Kidney (tissue), 22 donors: ENCODE data around the gene ZNF37A. TPM values are rescaled to one million over a fixed set of nuclear protein-coding genes. Genes with fewer than 3 reads are reported as not detected.

Source experiments
- DNase-seq, 5 donors: peaks; one replicate each; pipeline ENCODE4 v3.0.0-alpha.2; 2013 to 2020
- FAIRE-seq: peaks from 2 replicates; lab custom pipeline; 2012; peaks lifted over from hg19 to GRCh38; lab: Jason Lieb, UNC
- H3K27ac ChIP-seq, 2 donors: one replicate each; pipeline ENCODE4 v1.7.0; 2013; ENCODE audit warnings: low read depth in 2 of 2, low read length in 2 of 2, inconsistent platforms in 1 of 2
- H3K27me3 ChIP-seq: one replicate; pipeline ENCODE4 v1.7.1; 2013; ENCODE audit warnings: low read length, inconsistent platforms; ENCODE audit not compliant: control insufficient read depth, insufficient read depth
- H3K36me3 ChIP-seq, 3 donors: one replicate each; pipeline versions ENCODE4 v1.7.0 to v1.7.1; 2013; ENCODE audit warnings: low read length in 3 of 3, control low read depth in 1 of 3, inconsistent platforms in 1 of 3; ENCODE audit not compliant: insufficient read depth in 3 of 3, control insufficient read depth in 2 of 3
- H3K4me1 ChIP-seq, 3 donors: one replicate each; pipeline versions ENCODE4 v1.7.0 to v1.7.1; 2013; ENCODE audit warnings: low read length in 3 of 3, inconsistent platforms in 1 of 3, low read depth in 1 of 3; ENCODE audit not compliant: control insufficient read depth in 2 of 3, insufficient read depth in 2 of 3
- H3K4me3 ChIP-seq, 3 donors: one replicate each; pipeline versions ENCODE4 v1.7.0 to v1.8.1; 2013; ENCODE audit warnings: low read length in 3 of 3, control low read depth in 1 of 3, inconsistent platforms in 1 of 3
- H3K9ac ChIP-seq, 3 donors: one replicate each; pipeline versions ENCODE4 v1.7.0 to v1.7.1; 2013; ENCODE audit warnings: low read length in 3 of 3, control low read depth in 1 of 3, inconsistent platforms in 1 of 3
- H3K9me3 ChIP-seq, 3 donors: one replicate each; pipeline versions ENCODE4 v1.7.0 to v1.7.1; 2013; ENCODE audit warnings: low read length in 3 of 3, control low read depth in 1 of 3, inconsistent platforms in 1 of 3; ENCODE audit not compliant: control insufficient read depth in 2 of 3, insufficient read depth in 1 of 3
- intact Hi-C: fragments of 100-400 bp; cut with DNase I; formaldehyde crosslinking; loops from one replicate; pipeline ENCODE4 v1.11.1; 2022
- long read RNA-seq, 10 donors: library from polyadenylated mRNA in 1 of 10; unstranded in 1 of 10; transcript quantifications; one replicate each; pipeline ENCODE4 v2.0.0 and lab custom pipeline, GENCODE V29; 2021 to 2026
- polyA plus RNA-seq: library from polyadenylated mRNA; stranded (reverse); fragments of 350-450 nt; fragmentation: Illumina TruSeq; extraction: RNeasy Lipid Tissue Mini Kit (QIAGEN cat#74804); gene quantifications from one replicate; pipeline ENCODE4 v1.2.3, GENCODE V29; 2014; ENCODE audit warnings: low read depth, low replicate concordance; ENCODE audit not compliant: insufficient read depth
- total RNA-seq: library from RNA; stranded (reverse); fragmentation: NEBNext Ultra II Directional; extraction: Animal tissue kit (Norgen Biotek cat#: 25700); gene quantifications from one replicate; pipeline ENCODE4 v1.2.1, GENCODE V29; 2021
- TF ChIP-seq, protein P1 (sequence below): IDR thresholded peaks from 3 replicates; pipeline ENCODE4 v1.5.1; 2012; ENCODE audit warnings: mild to moderate bottlenecking, moderate library complexity, borderline replicate concordance; ENCODE audit not compliant: insufficient read depth; ENCODE audit errors: extremely low read depth
- donor health status: control.
- donor health status: control.
- donor health status: control.
- donor health status: control.
- donor health status: control.
- donor health status: DM: yes; HTN: yes; CAD: no.
- donor health status: Normal renal cell carcinoma (clear cell type).

ZNF37A gene
- total RNA-seq = 18.8 TPM
- polyA plus RNA-seq = 4.0 TPM
- long read RNA-seq, donor 1 = 0 reads
- long read RNA-seq, donor 2, full-length matches to known transcripts = 2 of 2 reads
- long read RNA-seq, donor 2, partial matches to known transcripts = 0 of 2 reads
- long read RNA-seq, donor 2, other reads (novel, unspliced or antisense) = 0 of 2 reads
- long read RNA-seq, donor 3, full-length matches to known transcripts = 2 of 2 reads
- long read RNA-seq, donor 3, partial matches to known transcripts = 0 of 2 reads
- long read RNA-seq, donor 3, other reads (novel, unspliced or antisense) = 0 of 2 reads
- long read RNA-seq, donor 4, full-length matches to known transcripts = 1 of 1 reads
- long read RNA-seq, donor 4, partial matches to known transcripts = 0 of 1 reads
- long read RNA-seq, donor 4, other reads (novel, unspliced or antisense) = 0 of 1 reads
- long read RNA-seq, donor 5 = 0 reads
- long read RNA-seq, donor 6 = 0 reads
- long read RNA-seq, donor 7, partial matches to known transcripts = 2 of 18 reads
- long read RNA-seq, donor 7, other reads (novel, unspliced or antisense) = 16 of 18 reads
- long read RNA-seq, donor 8 = 0 reads
- long read RNA-seq, donor 9 = 0 reads
- long read RNA-seq, donor 10 = 0 reads

DNA sequence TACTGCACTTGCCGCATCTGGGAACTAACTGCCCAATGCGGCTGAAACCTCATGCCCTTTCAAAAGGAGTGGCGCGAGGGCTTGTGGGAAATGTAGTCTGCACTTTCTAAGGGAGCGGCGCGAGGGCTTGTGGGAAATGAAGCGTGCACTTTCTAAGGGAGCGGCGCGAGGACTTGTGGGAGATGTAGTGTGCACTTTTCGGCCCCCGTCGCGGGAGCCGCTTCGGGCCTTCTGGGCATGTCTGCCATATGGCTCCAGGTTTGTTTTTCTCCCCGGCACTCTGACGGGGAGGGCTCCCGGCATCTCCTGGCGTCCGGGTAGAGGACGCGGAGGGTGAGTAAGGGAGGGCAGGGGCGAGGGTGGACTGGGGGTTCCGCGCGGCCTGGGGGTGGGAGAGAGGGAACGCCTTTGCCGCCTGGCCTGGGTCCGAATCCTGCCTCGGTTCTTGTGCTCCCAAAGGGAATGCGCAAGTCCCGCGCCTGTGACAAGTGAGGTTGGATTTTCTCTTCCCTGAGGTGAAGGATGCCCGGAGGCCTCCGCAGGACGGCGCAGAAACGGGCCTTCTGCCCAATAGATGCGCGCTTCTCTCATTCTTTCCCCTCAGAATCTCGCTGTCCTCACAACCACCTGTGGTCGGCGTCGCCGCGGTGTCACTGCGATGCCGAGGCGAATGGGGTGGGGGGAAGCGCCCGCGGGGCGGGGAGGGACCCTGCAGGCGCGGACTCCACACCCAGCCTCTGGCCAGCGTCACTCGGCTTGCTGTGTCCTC, at the start of gene ZNF37A:
Gene ZNF37A (plus strand): TSS at position 180 of the 769 bp plus-strand sequence. CDS start 2,281 bp downstream, outside the sequence.
- FAIRE-seq (no peak), DNase-seq (peak; percentile 93 to 99 (median 96))
- intact Hi-C loops = no loop called here
- Histone ChIP-seq H3K9ac (peak within 1 kb of the TSS; percentile 28 to 91 (median 88)), H3K4me3 (peak within 1 kb of the TSS; percentile 69 to 96 (median 80)), H3K4me1 (peaks cover 0 to 11% (median 3%) of the 10 kb centered on the region in 3 donors), H3K36me3 (peaks cover 3 to 26% (median 6%) of the 10 kb centered on the region in 3 donors), H3K27ac (peak within 1 kb of the TSS; percentile 76 to 85), H3K9me3 (no peaks in the 10 kb centered on the region), H3K27me3 (no peaks in the 10 kb centered on the region)
- TF ChIP-seq, protein P1, sequence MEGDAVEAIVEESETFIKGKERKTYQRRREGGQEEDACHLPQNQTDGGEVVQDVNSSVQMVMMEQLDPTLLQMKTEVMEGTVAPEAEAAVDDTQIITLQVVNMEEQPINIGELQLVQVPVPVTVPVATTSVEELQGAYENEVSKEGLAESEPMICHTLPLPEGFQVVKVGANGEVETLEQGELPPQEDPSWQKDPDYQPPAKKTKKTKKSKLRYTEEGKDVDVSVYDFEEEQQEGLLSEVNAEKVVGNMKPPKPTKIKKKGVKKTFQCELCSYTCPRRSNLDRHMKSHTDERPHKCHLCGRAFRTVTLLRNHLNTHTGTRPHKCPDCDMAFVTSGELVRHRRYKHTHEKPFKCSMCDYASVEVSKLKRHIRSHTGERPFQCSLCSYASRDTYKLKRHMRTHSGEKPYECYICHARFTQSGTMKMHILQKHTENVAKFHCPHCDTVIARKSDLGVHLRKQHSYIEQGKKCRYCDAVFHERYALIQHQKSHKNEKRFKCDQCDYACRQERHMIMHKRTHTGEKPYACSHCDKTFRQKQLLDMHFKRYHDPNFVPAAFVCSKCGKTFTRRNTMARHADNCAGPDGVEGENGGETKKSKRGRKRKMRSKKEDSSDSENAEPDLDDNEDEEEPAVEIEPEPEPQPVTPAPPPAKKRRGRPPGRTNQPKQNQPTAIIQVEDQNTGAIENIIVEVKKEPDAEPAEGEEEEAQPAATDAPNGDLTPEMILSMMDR = no peak

- Histone ChIP-seq H3K4me3 (no peak overlapping the region), H3K9ac (no peak overlapping the region), H3K36me3 (peaks cover 4 to 21% (median 7%) of the 10 kb centered on the region in 3 donors), H3K4me1 (no peaks in the 10 kb centered on the region), H3K27me3 (no peaks in the 10 kb centered on the region), H3K9me3 (peaks cover 0 to 3% (median 2%) of the 10 kb centered on the region in 3 donors), H3K27ac (no peak overlapping the region)
- TF ChIP-seq, protein P1 = no peak
- intact Hi-C loops = no loop called here
- no peak for FAIRE-seq
- DNase-seq = no peak
Observed at GRCh38 chr10:38045129-38045528, 49.0 kb upstream of the ZNF37A start.

DNA sequence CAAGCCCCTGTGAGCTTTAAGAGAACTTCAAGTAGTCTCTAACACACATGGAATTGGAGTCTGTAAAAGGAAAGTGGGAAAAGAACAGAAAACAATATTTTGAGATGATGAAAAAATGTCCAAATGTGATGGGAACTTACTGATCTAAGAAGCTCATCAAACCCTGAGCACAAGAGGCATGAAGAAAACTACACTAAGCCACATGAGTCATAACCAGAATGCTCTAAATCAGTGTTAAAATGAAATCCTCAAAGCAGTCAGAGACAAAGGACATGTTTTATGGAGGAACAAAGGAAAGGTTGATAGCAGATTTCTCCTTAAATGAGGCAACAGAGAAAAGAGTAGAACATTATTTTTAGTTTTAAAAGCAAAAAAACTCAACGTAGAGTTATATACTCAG, 46.5 kb upstream of the ZNF37A start:
- H3K4me3 ChIP-seq = no peak overlapping the region
- no peak overlapping the region for H3K9ac ChIP-seq
- no peak for DNase-seq
- FAIRE-seq = no peak
- H3K27ac ChIP-seq = no peak overlapping the region
- TF ChIP-seq, protein P1 = no peak
- no peaks in the 10 kb centered on the region for H3K27me3 ChIP-seq
- intact Hi-C loops = no loop called here
- H3K4me1 ChIP-seq = no peaks in the 10 kb centered on the region
- peaks cover 0 to 3% (median 3%) of the 10 kb centered on the region in 3 donors for H3K9me3 ChIP-seq
- peaks cover 4 to 22% (median 7%) of the 10 kb centered on the region in 3 donors for H3K36me3 ChIP-seq
